Astrocyte (in vitro differentiated cells and primary cell): ENCODE measurements around the gene APOOL.

Experiments
- EZH2 ChIP-seq: IDR thresholded peaks from 2 replicates; pipeline ENCODE4 v1.6.1; 2012; ENCODE audit warnings: mild to moderate bottlenecking, low read length, inconsistent platforms; ENCODE audit not compliant: insufficient read depth
- TF ChIP-seq, protein P1 (sequence below): IDR thresholded peaks from 2 replicates; pipeline ENCODE4 v1.5.1; 2011; ENCODE audit warnings: low read depth, mild to moderate bottlenecking, inconsistent platforms, low read length, moderate library complexity; ENCODE audit not compliant: insufficient read depth

GRCh38 chrX:85109235-85109634, 105.6 kb downstream of the APOOL start:
- TF ChIP-seq, protein P1, sequence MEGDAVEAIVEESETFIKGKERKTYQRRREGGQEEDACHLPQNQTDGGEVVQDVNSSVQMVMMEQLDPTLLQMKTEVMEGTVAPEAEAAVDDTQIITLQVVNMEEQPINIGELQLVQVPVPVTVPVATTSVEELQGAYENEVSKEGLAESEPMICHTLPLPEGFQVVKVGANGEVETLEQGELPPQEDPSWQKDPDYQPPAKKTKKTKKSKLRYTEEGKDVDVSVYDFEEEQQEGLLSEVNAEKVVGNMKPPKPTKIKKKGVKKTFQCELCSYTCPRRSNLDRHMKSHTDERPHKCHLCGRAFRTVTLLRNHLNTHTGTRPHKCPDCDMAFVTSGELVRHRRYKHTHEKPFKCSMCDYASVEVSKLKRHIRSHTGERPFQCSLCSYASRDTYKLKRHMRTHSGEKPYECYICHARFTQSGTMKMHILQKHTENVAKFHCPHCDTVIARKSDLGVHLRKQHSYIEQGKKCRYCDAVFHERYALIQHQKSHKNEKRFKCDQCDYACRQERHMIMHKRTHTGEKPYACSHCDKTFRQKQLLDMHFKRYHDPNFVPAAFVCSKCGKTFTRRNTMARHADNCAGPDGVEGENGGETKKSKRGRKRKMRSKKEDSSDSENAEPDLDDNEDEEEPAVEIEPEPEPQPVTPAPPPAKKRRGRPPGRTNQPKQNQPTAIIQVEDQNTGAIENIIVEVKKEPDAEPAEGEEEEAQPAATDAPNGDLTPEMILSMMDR: no peak
- TF ChIP-seq EZH2: no peak
